HepG2 (cell line): Measurements from ENCODE around the gene CPXM2.

Source experiments
- ETV5 ChIP-seq: IDR thresholded peaks from 2 replicates; pipeline ENCODE4 v1.6.1; 2018; ENCODE audit warnings: missing biosample characterization, missing genetic modification reagents, inconsistent platforms, borderline replicate concordance
- HOXA7 ChIP-seq: sonication (generic); formaldehyde crosslinking; IDR thresholded peaks from 2 replicates; pipeline ENCODE4 v1.8.1; 2022; ENCODE audit warnings: mild to moderate bottlenecking, missing genetic modification reagents, moderate library complexity
- NFIC ChIP-seq: IDR thresholded peaks from 2 replicates; pipeline ENCODE4 v1.6.1; 2012; ENCODE audit warnings: mild to moderate bottlenecking, low read length, inconsistent platforms
- POLR2A ChIP-seq, 2 experiments: IDR thresholded peaks; 2 replicates each; pipeline ENCODE4 v1.6.1; 2011; ENCODE audit warnings: low read depth in 2 of 2, low read length in 2 of 2, mild to moderate bottlenecking in 1 of 2, moderate library complexity in 1 of 2; ENCODE audit not compliant: insufficient read depth in 1 of 2
- RAD51 ChIP-seq: fragments of 450-650 bp; IDR thresholded peaks from 2 replicates; pipeline ENCODE4 v1.6.1; 2016; ENCODE audit warnings: borderline replicate concordance
- ZBTB21 ChIP-seq: sonication (generic); formaldehyde crosslinking; IDR thresholded peaks from 2 replicates; pipeline ENCODE4 v1.4.0; 2020; ENCODE audit warnings: missing genetic modification reagents
- ZBTB42 ChIP-seq: sonication (generic); formaldehyde crosslinking; IDR thresholded peaks from 2 replicates; pipeline ENCODE4 v1.5.0; 2020; ENCODE audit warnings: mild to moderate bottlenecking, missing genetic modification reagents
- ZNF225 ChIP-seq: sonication (generic); formaldehyde crosslinking; IDR thresholded peaks from 2 replicates; pipeline ENCODE4 v1.4.0; 2020; ENCODE audit warnings: mild to moderate bottlenecking, missing genetic modification reagents
- TF ChIP-seq, protein P1 (sequence below): sonication (generic); formaldehyde crosslinking; IDR thresholded peaks from 2 replicates; pipeline ENCODE4 v1.5.0; 2020; ENCODE audit warnings: mild to moderate bottlenecking, missing genetic modification reagents, moderate library complexity
- TF ChIP-seq, protein P2 (sequence below): sonication (generic); formaldehyde crosslinking; IDR thresholded peaks from one replicate; pipeline ENCODE4 v1.5.1; 2020; ENCODE audit warnings: mild to moderate bottlenecking, missing genetic modification reagents; ENCODE audit errors: not compliant biosample characterization

DNA sequence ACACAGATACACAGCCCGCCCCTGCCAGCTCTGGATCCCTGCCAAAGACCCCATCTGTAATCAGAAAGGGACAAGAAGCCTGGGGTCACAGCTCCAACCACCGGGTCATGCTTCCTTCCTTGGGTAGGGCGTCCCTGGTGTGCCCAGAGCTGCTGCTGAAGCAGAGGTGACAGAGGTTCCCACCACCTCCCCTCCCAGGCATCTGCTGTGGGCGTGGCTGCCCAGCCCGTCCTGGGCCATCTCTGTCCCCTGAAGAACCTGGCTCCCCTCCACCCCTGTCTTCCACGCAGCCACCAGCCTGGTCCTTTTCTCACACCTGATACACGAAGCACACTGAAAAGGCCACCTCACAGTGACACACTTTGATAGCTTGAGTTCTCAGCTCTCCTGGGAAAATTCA, 38.2 kb upstream of the CPXM2 start:
- TF ChIP-seq, protein P1, sequence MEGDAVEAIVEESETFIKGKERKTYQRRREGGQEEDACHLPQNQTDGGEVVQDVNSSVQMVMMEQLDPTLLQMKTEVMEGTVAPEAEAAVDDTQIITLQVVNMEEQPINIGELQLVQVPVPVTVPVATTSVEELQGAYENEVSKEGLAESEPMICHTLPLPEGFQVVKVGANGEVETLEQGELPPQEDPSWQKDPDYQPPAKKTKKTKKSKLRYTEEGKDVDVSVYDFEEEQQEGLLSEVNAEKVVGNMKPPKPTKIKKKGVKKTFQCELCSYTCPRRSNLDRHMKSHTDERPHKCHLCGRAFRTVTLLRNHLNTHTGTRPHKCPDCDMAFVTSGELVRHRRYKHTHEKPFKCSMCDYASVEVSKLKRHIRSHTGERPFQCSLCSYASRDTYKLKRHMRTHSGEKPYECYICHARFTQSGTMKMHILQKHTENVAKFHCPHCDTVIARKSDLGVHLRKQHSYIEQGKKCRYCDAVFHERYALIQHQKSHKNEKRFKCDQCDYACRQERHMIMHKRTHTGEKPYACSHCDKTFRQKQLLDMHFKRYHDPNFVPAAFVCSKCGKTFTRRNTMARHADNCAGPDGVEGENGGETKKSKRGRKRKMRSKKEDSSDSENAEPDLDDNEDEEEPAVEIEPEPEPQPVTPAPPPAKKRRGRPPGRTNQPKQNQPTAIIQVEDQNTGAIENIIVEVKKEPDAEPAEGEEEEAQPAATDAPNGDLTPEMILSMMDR (CRISPR knock-in tag) = no peak
- TF ChIP-seq ZBTB42 (CRISPR knock-in tag) = no peak
- TF ChIP-seq, protein P2, sequence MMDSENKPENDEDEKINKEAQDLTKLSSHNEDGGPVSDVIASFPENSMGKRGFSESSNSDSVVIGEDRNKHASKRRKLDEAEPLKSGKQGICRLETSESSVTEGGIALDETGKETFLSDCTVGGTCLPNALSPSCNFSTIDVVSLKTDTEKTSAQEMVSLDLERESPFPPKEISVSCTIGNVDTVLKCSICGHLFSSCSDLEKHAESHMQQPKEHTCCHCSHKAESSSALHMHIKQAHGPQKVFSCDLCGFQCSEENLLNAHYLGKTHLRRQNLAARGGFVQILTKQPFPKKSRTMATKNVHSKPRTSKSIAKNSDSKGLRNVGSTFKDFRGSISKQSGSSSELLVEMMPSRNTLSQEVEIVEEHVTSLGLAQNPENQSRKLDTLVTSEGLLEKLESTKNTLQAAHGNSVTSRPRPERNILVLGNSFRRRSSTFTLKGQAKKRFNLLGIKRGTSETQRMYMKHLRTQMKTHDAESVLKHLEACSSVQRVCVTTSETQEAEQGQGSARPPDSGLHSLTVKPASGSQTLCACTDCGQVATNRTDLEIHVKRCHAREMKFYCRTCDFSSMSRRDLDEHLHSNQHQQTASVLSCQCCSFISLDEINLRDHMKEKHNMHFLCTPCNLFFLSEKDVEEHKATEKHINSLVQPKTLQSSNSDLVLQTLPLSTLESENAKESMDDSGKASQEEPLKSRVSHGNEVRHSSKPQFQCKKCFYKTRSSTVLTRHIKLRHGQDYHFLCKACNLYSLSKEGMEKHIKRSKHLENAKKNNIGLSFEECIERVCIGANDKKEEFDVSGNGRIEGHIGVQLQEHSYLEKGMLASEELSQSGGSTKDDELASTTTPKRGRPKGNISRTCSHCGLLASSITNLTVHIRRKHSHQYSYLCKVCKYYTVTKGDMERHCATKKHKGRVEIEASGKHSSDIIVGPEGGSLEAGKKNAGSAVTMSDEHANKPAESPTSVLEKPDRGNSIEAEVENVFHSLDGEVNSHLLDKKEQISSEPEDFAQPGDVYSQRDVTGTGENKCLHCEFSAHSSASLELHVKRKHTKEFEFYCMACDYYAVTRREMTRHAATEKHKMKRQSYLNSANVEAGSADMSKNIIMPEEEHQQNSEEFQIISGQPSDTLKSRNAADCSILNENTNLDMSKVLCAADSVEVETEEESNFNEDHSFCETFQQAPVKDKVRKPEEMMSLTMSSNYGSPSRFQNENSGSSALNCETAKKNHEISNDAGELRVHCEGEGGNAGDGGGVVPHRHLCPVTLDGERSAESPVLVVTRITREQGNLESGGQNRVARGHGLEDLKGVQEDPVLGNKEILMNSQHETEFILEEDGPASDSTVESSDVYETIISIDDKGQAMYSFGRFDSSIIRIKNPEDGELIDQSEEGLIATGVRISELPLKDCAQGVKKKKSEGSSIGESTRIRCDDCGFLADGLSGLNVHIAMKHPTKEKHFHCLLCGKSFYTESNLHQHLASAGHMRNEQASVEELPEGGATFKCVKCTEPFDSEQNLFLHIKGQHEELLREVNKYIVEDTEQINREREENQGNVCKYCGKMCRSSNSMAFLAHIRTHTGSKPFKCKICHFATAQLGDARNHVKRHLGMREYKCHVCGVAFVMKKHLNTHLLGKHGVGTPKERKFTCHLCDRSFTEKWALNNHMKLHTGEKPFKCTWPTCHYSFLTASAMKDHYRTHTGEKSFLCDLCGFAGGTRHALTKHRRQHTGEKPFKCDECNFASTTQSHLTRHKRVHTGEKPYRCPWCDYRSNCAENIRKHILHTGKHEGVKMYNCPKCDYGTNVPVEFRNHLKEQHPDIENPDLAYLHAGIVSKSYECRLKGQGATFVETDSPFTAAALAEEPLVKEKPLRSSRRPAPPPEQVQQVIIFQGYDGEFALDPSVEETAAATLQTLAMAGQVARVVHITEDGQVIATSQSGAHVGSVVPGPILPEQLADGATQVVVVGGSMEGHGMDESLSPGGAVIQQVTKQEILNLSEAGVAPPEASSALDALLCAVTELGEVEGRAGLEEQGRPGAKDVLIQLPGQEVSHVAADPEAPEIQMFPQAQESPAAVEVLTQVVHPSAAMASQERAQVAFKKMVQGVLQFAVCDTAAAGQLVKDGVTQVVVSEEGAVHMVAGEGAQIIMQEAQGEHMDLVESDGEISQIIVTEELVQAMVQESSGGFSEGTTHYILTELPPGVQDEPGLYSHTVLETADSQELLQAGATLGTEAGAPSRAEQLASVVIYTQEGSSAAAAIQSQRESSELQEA = no peak
- no peak for TF ChIP-seq ZBTB21
- no peak for TF ChIP-seq NFIC
- no peak for TF ChIP-seq ZNF225 (CRISPR knock-in tag)
- TF ChIP-seq POLR2A (IDR thresholded peaks at IDR 0.05; ENCODE audit: insufficient read depth in 1 of 2, low read depth in 2 of 2, low read length in 2 of 2) = no peak
- no peak for TF ChIP-seq HOXA7 (CRISPR knock-in tag)
- no peak for TF ChIP-seq ETV5 (CRISPR knock-in tag)
- no peak for TF ChIP-seq RAD51
